HepG2 (cell line): ENCODE measurements around the gene ATP2A3. TPM values are rescaled to one million over a fixed set of nuclear protein-coding genes. Genes with fewer than 3 reads are reported as not detected.

Experiments used
- ATAC-seq: fragments of 200-7000 bp; cut with Tn5 transposase; 3 replicates; pipeline ENCODE4 v1.9.1; 2020; ENCODE audit warnings: mild to moderate bottlenecking, moderate library complexity
- BruUV-seq: library from RNA; stranded (reverse); fragments of 400-500 nt; replicated peaks from 2 replicates; lab custom pipeline; 2021; lab: Mats Ljungman, UMichigan
- CTCF ChIA-PET: fragments of 300-600 bp; formaldehyde crosslinking; extraction: SDS; loops from one replicate; lab custom pipeline; 2021; ENCODE audit warnings: low total read pairs, inconsistent platforms, low intra/inter-chr PET ratio; lab: Yijun Ruan, JAX
- POLR2A ChIA-PET: fragments of 350-600 bp; sonication (Branson Sonifier 250); formaldehyde crosslinking; loops from one replicate; lab custom pipeline; 2020; ENCODE audit warnings: antibody characterized with exemption, inconsistent platforms; lab: Yijun Ruan, JAX
- DNase-seq: peaks from one replicate; pipeline ENCODE4 v3.0.0-alpha.2; 2015; ENCODE audit warnings: low spot score
- FAIRE-seq: peaks from 3 replicates; lab custom pipeline; 2011; peaks lifted over from hg19 to GRCh38; lab: Jason Lieb, UNC
- H2AFZ ChIP-seq: one replicate; pipeline ENCODE4 v1.6.1; 2011; ENCODE audit warnings: low read length, inconsistent platforms
- H3K27ac ChIP-seq: fragments of 300-600 bp; 3 replicates; pipeline ENCODE4 v1.8.0; 2011; ENCODE audit warnings: mixed run types, mild to moderate bottlenecking, mixed read lengths, low read length, inconsistent platforms; ENCODE audit not compliant: insufficient read depth; ENCODE audit errors: extremely low read length
- H3K27me3 ChIP-seq, 2 experiments: fragments of 200-600 bp in 1 of 2; 2 replicates in 1 of 2; 3 replicates in 1 of 2; pipeline versions ENCODE4 v1.6.0 to v1.8.0; 2011; ENCODE audit warnings: low read length in 2 of 2, mild to moderate bottlenecking in 2 of 2, moderate library complexity in 2 of 2, inconsistent platforms in 1 of 2; ENCODE audit not compliant: insufficient read depth in 2 of 2, control insufficient read depth in 1 of 2
- H3K36me3 ChIP-seq, 2 experiments: fragments of 200-600 bp in 1 of 2; replicated peaks in 1 of 2; 2 replicates in 1 of 2; 3 replicates in 1 of 2; pipeline versions ENCODE4 v1.5.1 to v1.8.0; 2011; ENCODE audit warnings: low read length in 2 of 2, inconsistent platforms in 1 of 2; ENCODE audit not compliant: insufficient read depth in 2 of 2, control insufficient read depth in 1 of 2
- H3K4me1 ChIP-seq: 2 replicates; pipeline ENCODE4 v1.5.1; 2012; ENCODE audit warnings: low read length, inconsistent platforms; ENCODE audit not compliant: insufficient read depth
- H3K4me2 ChIP-seq: 2 replicates; pipeline ENCODE4 v1.6.0; 2011; ENCODE audit warnings: low read depth, low read length, inconsistent platforms
- H3K4me3 ChIP-seq, 3 experiments: fragments of 200-600 bp in 1 of 3; sonication (generic), shearing (Covaris generic) in 1 of 3; replicated peaks in 1 of 3; 2 replicates each; pipeline ENCODE4 v1.5.1; 2011 to 2016; ENCODE audit warnings: low read length in 3 of 3, inconsistent platforms in 2 of 3, low read depth in 2 of 3, mild to moderate bottlenecking in 2 of 3, control low read depth in 1 of 3, mixed read lengths in 1 of 3; ENCODE audit not compliant: insufficient read depth in 1 of 3
- H3K79me2 ChIP-seq: one replicate; pipeline ENCODE4 v1.6.1; 2011; ENCODE audit warnings: low read length, inconsistent platforms; ENCODE audit not compliant: insufficient read depth
- H3K9ac ChIP-seq: 2 replicates; pipeline ENCODE4 v1.6.0; 2011; ENCODE audit warnings: mild to moderate bottlenecking, low read depth, low read length, inconsistent platforms; ENCODE audit not compliant: insufficient read depth
- H3K9me3 ChIP-seq: 2 replicates; pipeline ENCODE4 v1.5.1; 2012; ENCODE audit warnings: mild to moderate bottlenecking, low read length
- H4K20me1 ChIP-seq: 2 replicates; pipeline ENCODE4 v1.6.0; 2011; ENCODE audit warnings: inconsistent platforms, mild to moderate bottlenecking, low read length, moderate library complexity; ENCODE audit not compliant: insufficient read depth
- AKAP8 ChIP-seq: sonication (generic); formaldehyde crosslinking; IDR thresholded peaks from 2 replicates; pipeline ENCODE4 v1.5.1; 2020; ENCODE audit warnings: mild to moderate bottlenecking, missing genetic modification reagents
- CENPX ChIP-seq: sonication (generic); formaldehyde crosslinking; IDR thresholded peaks from 2 replicates; pipeline ENCODE4 v1.9.0; 2021; ENCODE audit warnings: mild to moderate bottlenecking, missing genetic modification reagents, moderate library complexity
- JUN ChIP-seq: sonication (generic); formaldehyde crosslinking; IDR thresholded peaks from 2 replicates; pipeline ENCODE4 v1.4.0; 2020; ENCODE audit warnings: mild to moderate bottlenecking, missing genetic modification reagents
- MED1 ChIP-seq: sonication (generic); formaldehyde crosslinking; IDR thresholded peaks from 2 replicates; pipeline ENCODE4 v1.4.0; 2020; ENCODE audit warnings: missing genetic modification reagents
- NFYC ChIP-seq: IDR thresholded peaks from 2 replicates; pipeline ENCODE4 v1.6.1; 2016; ENCODE audit warnings: missing genetic modification reagents, missing compliant biosample characterization
- NR2F2 ChIP-seq: IDR thresholded peaks from 2 replicates; pipeline ENCODE4 v1.6.1; 2012; ENCODE audit warnings: low read depth, inconsistent platforms, borderline replicate concordance
- ONECUT2 ChIP-seq: sonication (generic); formaldehyde crosslinking; IDR thresholded peaks from 2 replicates; pipeline ENCODE4 v1.4.0; 2020; ENCODE audit warnings: missing genetic modification reagents
- PLRG1 ChIP-seq: fragments of 450-650 bp; conservative IDR thresholded peaks from 2 replicates; pipeline ENCODE4 v1.6.1; 2016
- POLR2A ChIP-seq, 2 experiments: IDR thresholded peaks; 2 replicates each; pipeline ENCODE4 v1.6.1; 2011; ENCODE audit warnings: low read depth in 2 of 2, low read length in 2 of 2, mild to moderate bottlenecking in 1 of 2, moderate library complexity in 1 of 2; ENCODE audit not compliant: insufficient read depth in 1 of 2
- THAP7 ChIP-seq: sonication (generic); formaldehyde crosslinking; IDR thresholded peaks from 2 replicates; pipeline ENCODE4 v1.8.1; 2023; ENCODE audit warnings: mild to moderate bottlenecking, missing genetic modification reagents
- YEATS4 ChIP-seq: sonication (generic); formaldehyde crosslinking; IDR thresholded peaks from 2 replicates; pipeline ENCODE4 v1.4.0; 2020; ENCODE audit warnings: missing genetic modification reagents, borderline replicate concordance
- ZBTB39 ChIP-seq: sonication (generic); formaldehyde crosslinking; IDR thresholded peaks from 2 replicates; pipeline ENCODE4 v1.5.0; 2020; ENCODE audit warnings: missing genetic modification reagents
- ZBTB7B ChIP-seq: sonication (generic); formaldehyde crosslinking; IDR thresholded peaks from 2 replicates; pipeline ENCODE4 v1.4.0; 2020; ENCODE audit warnings: missing genetic modification reagents
- ZHX2 ChIP-seq, 2 experiments: sonication (generic) in 1 of 2; formaldehyde crosslinking in 1 of 2; IDR thresholded peaks; 2 replicates each; pipeline versions ENCODE4 v1.6.1 to v1.9.0; 2014 to 2022; ENCODE audit warnings: antibody characterized with exemption in 1 of 2, borderline replicate concordance in 1 of 2, inconsistent platforms in 1 of 2, low read depth in 1 of 2, missing genetic modification reagents in 1 of 2
- ZNF10 ChIP-seq: sonication (generic); formaldehyde crosslinking; IDR thresholded peaks from 2 replicates; pipeline ENCODE4 v1.4.0; 2020; ENCODE audit warnings: mild to moderate bottlenecking, low read depth, missing genetic modification reagents, borderline replicate concordance
- ZNF446 ChIP-seq: sonication (generic); formaldehyde crosslinking; IDR thresholded peaks from 2 replicates; pipeline ENCODE4 v1.5.0; 2020; ENCODE audit warnings: mild to moderate bottlenecking, missing genetic modification reagents
- ZNF570 ChIP-seq: sonication (generic); formaldehyde crosslinking; IDR thresholded peaks from 2 replicates; pipeline ENCODE4 v1.4.0; 2020; ENCODE audit warnings: mild to moderate bottlenecking, missing genetic modification reagents, borderline replicate concordance
- WGBS: methylation state at CpG from one replicate; pipeline ENCODE4 v1.1.6; 2017; ENCODE audit warnings: low lambda C conversion rate; 5-methylcytosine and 5-hydroxymethylcytosine counted together
- in situ Hi-C: cut with HindIII; loops from 2 replicates; pipeline ENCODE4 v1.10.0; 2017; ENCODE audit warnings: low pct_unique_long_range_greater_than_20kb; ENCODE audit not compliant: extremely low pct_ligation_motif_present
- intact Hi-C: fragments of 100-400 bp; cut with micrococcal nuclease; formaldehyde crosslinking; loops from one replicate; pipeline ENCODE4 v1.10.0; 2022; ENCODE audit not compliant: unreplicated experiment
- polyA plus RNA-seq, 8 experiments: library from polyadenylated mRNA; depleted of rRNA in 3 of 8; stranded (reverse) in 7 of 8; unstranded in 1 of 8; fragments of >200 nt; fragmentation: Illumina TruSeq in 4 of 8; extraction: Trizol in 4 of 8; gene quantifications; 2 replicates each; pipeline versions ENCODE4 v1.2.1 to v1.2.3, GENCODE V29; 2011 to 2016; ENCODE audit warnings: low read depth in 4 of 8, missing spikeins in 1 of 8, mixed read lengths in 1 of 8; ENCODE audit not compliant: insufficient read depth in 1 of 8
- total RNA-seq, 5 experiments: library from RNA; depleted of rRNA; stranded (reverse); fragments of >200 nt; fragmentation: Illumina TruSeq; extraction: Trizol; gene quantifications; 2 replicates each; pipeline ENCODE4 v1.2.3, GENCODE V29; 2016; ENCODE audit warnings: low read depth in 1 of 5

Gene ATP2A3
- total and polyA plus RNA-seq, 2 of the 13 experiments (the other 11 are each of a cell fraction or from before 2014, with no cell fraction given), result 0.07 TPM; not detected in 1

GRCh38 chr17:3982541-3983017 is 18.3 kb upstream of the ATP2A3 start (continued):
- TF ChIP-seq AKAP8, result no peak
- no peak for TF ChIP-seq ZNF10 (CRISPR knock-in tag)
- no peak for TF ChIP-seq CENPX (CRISPR knock-in tag)
- TF ChIP-seq NR2F2, result no peak
- TF ChIP-seq ZNF570, result no peak
- TF ChIP-seq ZBTB39 (CRISPR knock-in tag), result no peak

DNA sequence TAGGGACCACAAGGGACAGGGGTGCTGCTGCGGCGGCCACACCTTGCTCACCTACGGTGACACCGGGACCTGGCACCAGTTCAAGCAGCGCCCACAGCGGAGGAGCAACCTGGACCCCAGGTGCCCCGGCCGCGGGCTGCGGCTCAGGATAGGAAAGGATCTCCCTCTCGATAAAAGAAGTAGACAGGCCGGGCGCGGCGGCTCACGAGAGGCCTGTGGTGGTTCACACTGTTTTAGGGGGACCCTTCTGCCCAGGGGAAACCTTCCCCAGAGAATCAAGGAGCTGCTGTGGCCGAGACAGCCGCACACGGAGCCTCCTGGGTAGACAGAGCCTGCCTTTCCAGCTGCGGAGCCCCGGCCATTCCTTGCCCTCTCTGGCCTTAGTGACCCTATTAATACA is 17.9 kb upstream of the ATP2A3 start:
- H3K4me2 ChIP-seq, result peak overlapping the region; percentile 10; the same call in 1 of the 2 replicates
- H3K36me3 ChIP-seq, result no peaks in the 10 kb centered on the region
- H3K9me3 ChIP-seq, result no peaks in the 10 kb centered on the region
- no TSS peak for BruUV-seq
- DNase-seq, result no peak
- ChIA-PET POLR2A (no interaction called here), CTCF (no interaction called here)
- no peak for FAIRE-seq
- H3K27me3 ChIP-seq, result peaks cover 1 to 39% of the 10 kb centered on the region in 2 experiments; a peak in 4 of 5 replicates
- H2AFZ ChIP-seq, result no peak overlapping the region
- no peak; the same call in 2 of the 3 replicates for ATAC-seq
- WGBS, result 40% methylated on average over 14 of the region's 21 CpGs
- no peak overlapping the region for H3K27ac ChIP-seq
- in situ Hi-C loops, result no loop called here
- no peak overlapping the region for H3K9ac ChIP-seq
- H3K79me2 ChIP-seq, result no peaks in the 10 kb centered on the region
- H4K20me1 ChIP-seq, result no peaks in the 10 kb centered on the region
- intact Hi-C loops, result no loop called here
- H3K4me1 ChIP-seq, result peaks cover 51% of the 10 kb centered on the region
- H3K4me3 ChIP-seq, result no peak overlapping the region; a peak in 1 of 6 replicates
- TF ChIP-seq MED1 (CRISPR knock-in tag) (no peak), ONECUT2 (CRISPR knock-in tag) (no peak), ZHX2 (IDR thresholded peaks at IDR 0.05; ENCODE audit: low read depth) (no peak), ZHX2 (CRISPR knock-in tag; IDR thresholded peaks at IDR 0.05; ENCODE audit: borderline replicate concordance) (no peak), THAP7 (no peak), ZNF446 (CRISPR knock-in tag) (no peak), YEATS4 (no peak), JUN (CRISPR knock-in tag) (no peak), PLRG1 (no peak), ZBTB7B (no peak), NFYC (no peak), POLR2A (IDR thresholded peaks at IDR 0.05; ENCODE audit: insufficient read depth in 1 of 2, low read depth in 2 of 2, low read length in 2 of 2) (no peak)
